ENCODE results near the gene SHC3. TPM values are rescaled to one million over a fixed set of nuclear protein-coding genes. Genes with fewer than 3 reads are reported as not detected.

Gene SHC3
- total and polyA plus RNA-seq, 8 donors, result 0.15 to 1.7 (median 1.0) TPM

DNA sequence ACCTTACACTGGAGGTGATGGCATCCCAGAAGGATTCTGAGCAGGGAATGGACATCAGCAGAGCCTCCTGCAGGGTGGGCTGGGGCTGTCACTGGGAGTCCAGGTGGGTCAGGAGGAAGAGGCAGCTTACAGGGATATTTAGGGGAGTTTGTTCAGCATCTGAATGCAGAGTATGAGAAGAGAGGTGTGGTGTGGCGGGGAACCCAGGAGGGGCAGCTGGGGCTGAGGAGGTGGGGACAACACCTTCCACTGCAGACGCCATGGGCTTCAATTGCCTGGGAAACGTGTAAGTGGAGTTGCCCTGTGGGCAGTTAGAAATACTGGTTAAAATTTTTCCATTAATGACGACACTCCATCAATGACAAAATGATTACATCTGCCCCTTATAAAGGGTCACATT is 153.9 kb downstream of the SHC3 start:
- peaks cover 18 to 30% (median 24%) of the 10 kb centered on the region in 4 donors for H3K4me1 ChIP-seq
- DNase-seq, result no peak
- no peak overlapping the region for H3K4me3 ChIP-seq
- WGBS, 5 donors, result 89 to 95% (median 95%) methylated on average over 4 of the region's 4 CpGs
- TF ChIP-seq POLR2A (IDR thresholded peaks at IDR 0.05) (no peak), POLR2AphosphoS5 (IDR thresholded peaks at IDR 0.05) (no peak), EP300 (IDR thresholded peaks at IDR 0.05) (no peak)
- TF ChIP-seq, protein P1, sequence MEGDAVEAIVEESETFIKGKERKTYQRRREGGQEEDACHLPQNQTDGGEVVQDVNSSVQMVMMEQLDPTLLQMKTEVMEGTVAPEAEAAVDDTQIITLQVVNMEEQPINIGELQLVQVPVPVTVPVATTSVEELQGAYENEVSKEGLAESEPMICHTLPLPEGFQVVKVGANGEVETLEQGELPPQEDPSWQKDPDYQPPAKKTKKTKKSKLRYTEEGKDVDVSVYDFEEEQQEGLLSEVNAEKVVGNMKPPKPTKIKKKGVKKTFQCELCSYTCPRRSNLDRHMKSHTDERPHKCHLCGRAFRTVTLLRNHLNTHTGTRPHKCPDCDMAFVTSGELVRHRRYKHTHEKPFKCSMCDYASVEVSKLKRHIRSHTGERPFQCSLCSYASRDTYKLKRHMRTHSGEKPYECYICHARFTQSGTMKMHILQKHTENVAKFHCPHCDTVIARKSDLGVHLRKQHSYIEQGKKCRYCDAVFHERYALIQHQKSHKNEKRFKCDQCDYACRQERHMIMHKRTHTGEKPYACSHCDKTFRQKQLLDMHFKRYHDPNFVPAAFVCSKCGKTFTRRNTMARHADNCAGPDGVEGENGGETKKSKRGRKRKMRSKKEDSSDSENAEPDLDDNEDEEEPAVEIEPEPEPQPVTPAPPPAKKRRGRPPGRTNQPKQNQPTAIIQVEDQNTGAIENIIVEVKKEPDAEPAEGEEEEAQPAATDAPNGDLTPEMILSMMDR (IDR thresholded peaks at IDR 0.05), result no peak
- intact Hi-C loops (cut with DNase I; ENCODE audit: low total_unique reads), result no loop called here
- peaks cover 0 to 8% (median 3%) of the 10 kb centered on the region in 4 donors for H3K9me3 ChIP-seq
- no peaks in the 10 kb centered on the region for H3K27me3 ChIP-seq
- no peaks in the 10 kb centered on the region for H3K36me3 ChIP-seq
- peak overlapping the region in 1 of 5 donors; percentile 38 for H3K27ac ChIP-seq

DNA sequence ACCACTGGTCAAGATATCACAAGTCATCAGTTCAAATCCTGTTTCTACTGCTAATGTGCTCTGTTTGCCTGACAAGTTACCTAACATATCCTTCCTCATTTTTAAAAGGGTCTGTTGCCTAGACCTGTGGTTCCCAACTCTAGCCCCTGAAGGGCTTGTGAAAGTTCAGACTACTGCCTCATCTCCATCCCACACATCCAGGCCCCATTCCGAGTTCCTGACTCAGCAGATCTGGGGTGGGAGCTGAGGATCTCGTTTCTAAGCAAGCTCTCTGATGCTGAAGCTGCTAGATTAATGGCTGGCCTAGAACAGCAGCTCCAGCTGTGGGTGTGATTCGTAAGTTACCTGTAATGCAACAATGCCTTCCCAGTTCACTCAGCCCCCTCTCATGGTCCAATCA is 154.9 kb downstream of the SHC3 start:
- Histone ChIP-seq H3K27ac (peak overlapping the region in 4 of 5 donors; percentile 79 to 84 (median 79)), H3K4me1 (peaks cover 18 to 30% (median 24%) of the 10 kb centered on the region in 4 donors), H3K36me3 (no peaks in the 10 kb centered on the region), H3K4me3 (no peak overlapping the region), H3K9me3 (no peaks in the 10 kb centered on the region), H3K27me3 (no peaks in the 10 kb centered on the region)
- no peak for DNase-seq
- intact Hi-C loops (cut with DNase I; ENCODE audit: low total_unique reads), result no loop called here
- WGBS, 5 donors, result 64 to 70% (median 68%) methylated on average over 3 of the region's 3 CpGs
- TF ChIP-seq POLR2A (IDR thresholded peaks at IDR 0.05), result no peak

DNA sequence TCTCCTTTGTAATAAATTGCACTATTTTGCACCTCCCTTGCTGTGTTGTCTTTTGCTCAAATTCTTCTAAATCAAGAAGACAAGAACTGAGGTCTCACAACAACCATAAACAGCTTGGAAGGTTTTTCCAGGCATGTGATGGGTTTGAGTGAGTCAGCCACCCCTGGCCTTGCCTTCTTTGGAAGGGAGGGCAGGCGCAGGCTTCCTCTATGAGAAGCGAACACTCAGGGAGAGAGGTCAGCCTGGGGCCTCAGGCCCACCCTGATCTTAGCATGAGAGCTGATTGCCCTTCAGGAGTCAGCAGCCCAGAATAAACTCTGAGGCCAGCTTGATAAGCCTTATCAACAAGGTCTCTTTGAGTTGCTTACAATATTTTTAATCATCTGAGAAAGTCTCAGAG is 155.7 kb downstream of the SHC3 start:
- WGBS, 5 donors, result 12 to 48% (median 22%) methylated on average over 2 of the region's 2 CpGs
- H3K27me3 ChIP-seq, result no peaks in the 10 kb centered on the region
- intact Hi-C loops (cut with DNase I; ENCODE audit: low total_unique reads), result no loop called here

DNA sequence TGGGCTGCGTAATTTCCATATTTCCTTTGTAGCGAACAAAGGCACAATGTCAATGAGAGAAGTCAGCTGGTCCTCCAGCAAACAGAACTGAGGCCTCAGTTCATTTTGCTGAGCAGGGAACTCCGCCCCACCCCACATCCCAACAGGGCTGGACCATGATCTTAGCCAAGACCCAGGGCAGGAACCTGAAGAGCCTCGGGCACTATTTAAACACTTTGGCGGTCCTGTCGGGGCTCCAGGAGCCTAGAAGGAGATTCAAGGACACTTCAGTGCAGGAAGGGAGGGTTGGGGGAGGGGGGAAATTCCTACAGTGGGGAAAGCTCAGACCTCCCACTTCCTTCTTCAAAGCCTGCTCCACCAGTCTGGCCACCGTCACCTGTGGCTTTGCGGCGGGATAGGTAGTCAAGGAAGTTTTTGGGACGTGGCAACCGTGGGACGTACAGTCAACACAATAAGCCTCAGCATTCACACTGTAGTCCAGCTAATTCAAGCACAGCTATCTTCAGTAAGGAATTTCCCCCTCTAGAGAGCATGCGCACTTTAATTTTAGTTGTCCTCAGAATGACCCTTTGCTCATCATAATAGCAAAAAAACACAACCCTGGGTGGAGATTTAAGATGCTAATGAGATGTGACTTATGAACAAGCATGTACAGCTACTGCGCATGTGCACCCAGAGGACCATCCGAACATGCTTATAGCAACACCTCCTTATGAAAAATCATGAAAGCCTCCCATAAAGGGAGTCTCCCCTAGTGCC is 156.4 kb downstream of the SHC3 start:
- H3K9me3 ChIP-seq, result no peaks in the 10 kb centered on the region
- intact Hi-C loops (cut with DNase I; ENCODE audit: low total_unique reads), result no loop called here
- H3K27me3 ChIP-seq, result no peaks in the 10 kb centered on the region
- H3K27ac ChIP-seq, result peak overlapping the region; percentile 65 to 84 (median 79)
- H3K4me3 ChIP-seq, result peak overlapping the region in 1 of 4 donors; percentile 9
- peak; percentile 86 to 89 for DNase-seq
- no peaks in the 10 kb centered on the region for H3K36me3 ChIP-seq
- peaks cover 18 to 30% (median 24%) of the 10 kb centered on the region in 4 donors for H3K4me1 ChIP-seq
- WGBS, 5 donors, result 27 to 54% (median 35%) methylated on average over 13 to 15 of the region's 15 CpGs
- TF ChIP-seq POLR2AphosphoS5 (IDR thresholded peaks at IDR 0.05) (peak in 2 of 3 donors; percentile 41 to 76), POLR2A (IDR thresholded peaks at IDR 0.05) (no peak)

More for the DNA sequence above, 155.7 kb downstream of the SHC3 start:
- peak overlapping the region; percentile 72 to 84 (median 79) for H3K27ac ChIP-seq
- DNase-seq, result peak; percentile 40 to 53
- H3K36me3 ChIP-seq, result no peaks in the 10 kb centered on the region
- H3K4me1 ChIP-seq, result peaks cover 18 to 30% (median 24%) of the 10 kb centered on the region in 4 donors
- TF ChIP-seq POLR2AphosphoS5 (IDR thresholded peaks at IDR 0.05) (peak in 1 of 3 donors; percentile 44), EP300 (IDR thresholded peaks at IDR 0.05) (no peak), POLR2A (IDR thresholded peaks at IDR 0.05) (no peak)
- TF ChIP-seq, protein P1 (IDR thresholded peaks at IDR 0.05), result no peak
- H3K9me3 ChIP-seq, result no peaks in the 10 kb centered on the region
- H3K4me3 ChIP-seq, result no peak overlapping the region

DNA sequence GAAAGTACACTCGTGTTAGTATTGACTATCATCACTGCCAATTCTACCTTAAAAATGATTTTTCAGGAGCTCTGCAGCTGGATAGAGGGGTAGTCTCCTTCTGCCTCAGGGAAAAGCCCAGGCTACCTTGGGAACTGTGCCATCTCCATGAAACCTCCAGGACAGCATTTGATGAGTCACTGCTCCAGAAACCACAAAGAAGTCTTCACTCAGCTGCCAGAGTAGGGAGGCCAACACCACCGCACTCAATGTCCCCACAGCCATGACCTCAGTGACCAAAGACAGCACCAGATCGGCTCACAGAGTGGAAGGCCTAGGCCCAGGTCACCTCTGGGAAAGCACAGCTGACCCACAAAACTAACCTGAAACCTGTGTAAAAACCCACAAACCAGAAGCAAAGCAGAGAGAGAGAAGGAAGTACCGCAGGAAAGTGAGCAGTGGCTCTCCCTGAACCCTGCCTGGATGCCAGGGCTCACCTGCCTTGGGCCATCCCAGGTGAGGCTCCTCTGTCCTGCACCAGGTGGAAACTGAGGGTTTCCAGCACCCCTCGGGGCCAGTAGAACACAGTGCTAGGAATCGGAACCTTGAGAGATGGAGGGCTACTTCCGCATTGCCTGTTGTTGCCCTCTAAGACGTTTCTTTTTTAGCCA is 157.3 kb downstream of the SHC3 start:
- intact Hi-C loops (cut with DNase I; ENCODE audit: low total_unique reads), result no loop called here
- 62 to 77% (median 72%) methylated on average over 8 of the region's 8 CpGs for WGBS, 5 donors
- H3K27ac ChIP-seq, result peak overlapping the region; percentile 2 to 84 (median 79)
- TF ChIP-seq EP300 (IDR thresholded peaks at IDR 0.05) (no peak), POLR2AphosphoS5 (IDR thresholded peaks at IDR 0.05) (peak in 1 of 3 donors; percentile 32)
- H3K4me3 ChIP-seq, result no peak overlapping the region
- peaks cover 18 to 30% (median 24%) of the 10 kb centered on the region in 4 donors for H3K4me1 ChIP-seq
- H3K9me3 ChIP-seq, result no peaks in the 10 kb centered on the region
- no peaks in the 10 kb centered on the region for H3K36me3 ChIP-seq
- DNase-seq, result peak in 1 of 2 donors; percentile 39
- H3K27me3 ChIP-seq, result no peaks in the 10 kb centered on the region

Measured in stomach (tissue), 9 donors.